OCI-LY7 (cell line): ENCODE measurements around the gene CNOT11.

Experiments
- EZH2phosphoT487 ChIP-seq: fragments of 200-600 bp; sonication (generic); IDR thresholded peaks from 2 replicates; pipeline ENCODE4 v1.6.1; 2018; ENCODE audit warnings: low read depth, borderline replicate concordance, mild to moderate bottlenecking, mixed run types, antibody characterized with exemption, low read length, moderate library complexity, mixed read lengths
- TF ChIP-seq, protein P1 (sequence below): fragments of 200-600 bp; sonication (generic); conservative IDR thresholded peaks from 2 replicates; pipeline ENCODE4 v1.5.1; 2014; ENCODE audit warnings: mild to moderate bottlenecking, antibody characterized with exemption, low read length, moderate library complexity, mixed read lengths

DNA sequence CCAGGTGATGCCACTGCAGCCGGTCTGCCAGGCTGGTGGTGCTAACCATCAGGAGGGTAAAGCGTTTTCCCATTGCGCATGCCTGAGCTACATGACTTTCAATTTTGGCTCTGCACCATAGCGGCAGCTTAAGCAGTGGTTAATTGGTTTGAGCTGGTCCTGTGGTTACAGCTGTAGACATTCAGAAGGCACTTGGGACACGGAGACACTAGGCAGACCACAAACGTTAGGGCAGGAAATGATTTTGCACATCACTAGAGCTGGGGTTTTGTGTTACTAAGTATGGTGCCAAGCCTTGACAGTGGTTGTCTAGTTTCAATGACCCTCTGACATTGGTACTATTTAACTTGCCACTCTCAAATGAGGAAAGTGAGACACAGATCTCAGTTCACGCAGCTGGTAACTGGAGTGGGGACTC, 28.9 kb upstream of the CNOT11 start:
- TF ChIP-seq, protein P1, sequence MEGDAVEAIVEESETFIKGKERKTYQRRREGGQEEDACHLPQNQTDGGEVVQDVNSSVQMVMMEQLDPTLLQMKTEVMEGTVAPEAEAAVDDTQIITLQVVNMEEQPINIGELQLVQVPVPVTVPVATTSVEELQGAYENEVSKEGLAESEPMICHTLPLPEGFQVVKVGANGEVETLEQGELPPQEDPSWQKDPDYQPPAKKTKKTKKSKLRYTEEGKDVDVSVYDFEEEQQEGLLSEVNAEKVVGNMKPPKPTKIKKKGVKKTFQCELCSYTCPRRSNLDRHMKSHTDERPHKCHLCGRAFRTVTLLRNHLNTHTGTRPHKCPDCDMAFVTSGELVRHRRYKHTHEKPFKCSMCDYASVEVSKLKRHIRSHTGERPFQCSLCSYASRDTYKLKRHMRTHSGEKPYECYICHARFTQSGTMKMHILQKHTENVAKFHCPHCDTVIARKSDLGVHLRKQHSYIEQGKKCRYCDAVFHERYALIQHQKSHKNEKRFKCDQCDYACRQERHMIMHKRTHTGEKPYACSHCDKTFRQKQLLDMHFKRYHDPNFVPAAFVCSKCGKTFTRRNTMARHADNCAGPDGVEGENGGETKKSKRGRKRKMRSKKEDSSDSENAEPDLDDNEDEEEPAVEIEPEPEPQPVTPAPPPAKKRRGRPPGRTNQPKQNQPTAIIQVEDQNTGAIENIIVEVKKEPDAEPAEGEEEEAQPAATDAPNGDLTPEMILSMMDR = no peak
- TF ChIP-seq EZH2phosphoT487 = no peak
